K562 (cell line): ENCODE data around the gene TRIM37. TPM values are rescaled to one million over a fixed set of nuclear protein-coding genes. Genes with fewer than 3 reads are reported as not detected.

ENCODE experiments used
- ATAC-seq: fragments of 200-7000 bp; cut with Tn5 transposase; 3 replicates; pipeline ENCODE4 v1.9.1; 2020; ENCODE audit warnings: moderate library complexity
- BruUV-seq: library from RNA; stranded (reverse); fragments of 400-500 nt; replicated peaks from 2 replicates; lab custom pipeline; 2021; lab: Mats Ljungman, UMichigan
- CTCF ChIA-PET: fragments of 300-600 bp; formaldehyde crosslinking; extraction: SDS; loops from one replicate; lab custom pipeline; 2021; ENCODE audit warnings: low intra/inter-chr PET ratio; lab: Yijun Ruan, JAX
- POLR2A ChIA-PET: fragments of 300-600, 350-650 bp; sonication (Branson Sonifier 250); formaldehyde crosslinking; extraction: SDS; loops from one replicate; lab custom pipeline; 2021; ENCODE audit warnings: antibody characterized with exemption, inconsistent platforms; lab: Yijun Ruan, JAX
- DNase-seq, 4 experiments: peaks; one replicate each; pipeline versions ENCODE4 v3.0.0 to v3.0.0-alpha.2; 2011 to 2018; ENCODE audit warnings: low spot score in 3 of 4, mixed read lengths in 3 of 4; ENCODE audit errors: extremely low read depth in 1 of 4
- FAIRE-seq: peaks from 2 replicates; lab custom pipeline; 2011; peaks lifted over from hg19 to GRCh38; lab: Jason Lieb, UNC
- H2AFZ ChIP-seq: 2 replicates; pipeline ENCODE4 v1.6.0; 2011; ENCODE audit warnings: low read depth, low read length, control low read depth, inconsistent platforms
- H3K27ac ChIP-seq: fragments of 200-600 bp; 3 replicates; pipeline ENCODE4 v1.8.0; 2011; ENCODE audit warnings: low read depth, mild to moderate bottlenecking, control low read depth, inconsistent platforms, low read length, moderate library complexity, mixed read lengths; ENCODE audit errors: extremely low read depth
- H3K27me3 ChIP-seq, 2 experiments: fragments of 300-600 bp in 1 of 2; 2 replicates in 1 of 2; 3 replicates in 1 of 2; pipeline versions ENCODE4 v1.6.0 to v1.8.0; 2011; ENCODE audit warnings: inconsistent platforms in 2 of 2, low read length in 2 of 2, mild to moderate bottlenecking in 1 of 2, mixed read lengths in 1 of 2, moderate library complexity in 1 of 2; ENCODE audit not compliant: control insufficient read depth in 2 of 2, insufficient read depth in 2 of 2
- H3K36me3 ChIP-seq: fragments of 300-600 bp; 3 replicates; pipeline ENCODE4 v1.8.0; 2011; ENCODE audit warnings: mild to moderate bottlenecking, low read length, inconsistent platforms; ENCODE audit not compliant: control insufficient read depth, insufficient read depth
- H3K4me1 ChIP-seq, 2 experiments: fragments of 200-600 bp in 1 of 2; replicated peaks in 1 of 2; 2 replicates in 1 of 2; 3 replicates in 1 of 2; pipeline versions ENCODE4 v1.5.1 to v1.8.0; 2011; ENCODE audit warnings: inconsistent platforms in 2 of 2, low read length in 2 of 2, mild to moderate bottlenecking in 1 of 2, mixed read lengths in 1 of 2, moderate library complexity in 1 of 2; ENCODE audit not compliant: control insufficient read depth in 2 of 2, insufficient read depth in 2 of 2
- H3K4me2 ChIP-seq: 2 replicates; pipeline ENCODE4 v1.6.1; 2011; ENCODE audit warnings: low read length, control low read depth, inconsistent platforms, mixed read lengths; ENCODE audit not compliant: insufficient read depth
- H3K4me3 ChIP-seq: fragments of 200-600 bp; sonication (generic), shearing (Covaris generic); 2 replicates; pipeline ENCODE4 v1.5.1; 2016; ENCODE audit warnings: control low read depth, inconsistent platforms
- H3K79me2 ChIP-seq: fragments of 200-600 bp; 3 replicates; pipeline ENCODE4 v1.8.0; 2011; ENCODE audit warnings: low read length, inconsistent platforms; ENCODE audit not compliant: control insufficient read depth, insufficient read depth
- H3K9ac ChIP-seq, 2 experiments: 2 replicates each; pipeline versions ENCODE4 v1.6.0 to v1.6.1; 2011; ENCODE audit warnings: low read depth in 2 of 2, low read length in 2 of 2, control low read depth in 1 of 2, inconsistent platforms in 1 of 2, mild to moderate bottlenecking in 1 of 2, mixed read lengths in 1 of 2; ENCODE audit not compliant: insufficient read depth in 1 of 2
- H3K9me1 ChIP-seq: one replicate; pipeline ENCODE4 v1.6.0; 2011; ENCODE audit warnings: inconsistent platforms, mild to moderate bottlenecking, low read length, moderate library complexity; ENCODE audit not compliant: control insufficient read depth, insufficient read depth
- H3K9me3 ChIP-seq: replicated peaks from 2 replicates; pipeline ENCODE4 v1.5.1; 2011; ENCODE audit warnings: low read depth, low read length, inconsistent platforms; ENCODE audit not compliant: control insufficient read depth, insufficient read depth
- H4K20me1 ChIP-seq: replicated peaks from 2 replicates; pipeline ENCODE4 v1.6.1; 2011; ENCODE audit warnings: low read length, inconsistent platforms, mixed read lengths; ENCODE audit not compliant: control insufficient read depth, insufficient read depth
- EWSR1 ChIP-seq: fragments of 450-650 bp; IDR thresholded peaks from 2 replicates; pipeline ENCODE4 v1.6.1; 2018; ENCODE audit warnings: borderline replicate concordance, mild to moderate bottlenecking, low read depth, moderate library complexity; ENCODE audit not compliant: partially characterized antibody
- HEY1 ChIP-seq: fragments of 250-450 bp; sonication (Bioruptor Pico); IDR thresholded peaks from 2 replicates; pipeline ENCODE4 v1.5.0; 2020; ENCODE audit warnings: mild to moderate bottlenecking, moderate library complexity, borderline replicate concordance
- ILF3 ChIP-seq: fragments of 450-650 bp; IDR thresholded peaks from 2 replicates; pipeline ENCODE4 v1.6.1; 2018; ENCODE audit warnings: antibody characterized with exemption, mild to moderate bottlenecking, moderate library complexity, borderline replicate concordance
- MECOM ChIP-seq: fragments of 250-450 bp; sonication (Bioruptor Pico); IDR thresholded peaks from 2 replicates; pipeline ENCODE4 v1.8.0; 2022; ENCODE audit warnings: inconsistent platforms
- PTBP1 ChIP-seq: fragments of 200-400 bp; formaldehyde crosslinking; IDR thresholded peaks from 2 replicates; pipeline ENCODE4 v1.6.1; 2017; ENCODE audit warnings: low read depth, low read length
- RERE ChIP-seq: sonication (generic); formaldehyde crosslinking; IDR thresholded peaks from 2 replicates; pipeline ENCODE4 v1.8.0; 2023; ENCODE audit warnings: missing genetic modification reagents, mild to moderate bottlenecking, borderline replicate concordance
- SMARCE1 ChIP-seq: fragments of 450-650 bp; IDR thresholded peaks from 2 replicates; pipeline ENCODE4 v1.7.1; 2016; ENCODE audit warnings: mild to moderate bottlenecking
- SRF ChIP-seq, 2 experiments: fragments of 250-450, 450-650 bp in 1 of 2; sonication (Bioruptor Pico) in 1 of 2; sonication (generic) in 1 of 2; formaldehyde crosslinking; IDR thresholded peaks; 2 replicates each; pipeline versions ENCODE4 v1.5.0 to v1.5.1; 2020 to 2022; ENCODE audit warnings: mild to moderate bottlenecking in 1 of 2, missing genetic modification reagents in 1 of 2
- TAL1 ChIP-seq: fragments of 450-650 bp; IDR thresholded peaks from 2 replicates; pipeline ENCODE4 v1.6.1; 2016; ENCODE audit warnings: mild to moderate bottlenecking
- TRIM25 ChIP-seq: fragments of 450-650 bp; IDR thresholded peaks from 2 replicates; pipeline ENCODE4 v1.7.0; 2016; ENCODE audit warnings: borderline replicate concordance
- TRIM28 ChIP-seq: fragments of 450-650 bp; IDR thresholded peaks from 2 replicates; pipeline ENCODE4 v1.6.1; 2017
- XRCC5 ChIP-seq: fragments of 200-400 bp; formaldehyde crosslinking; IDR thresholded peaks from 2 replicates; pipeline ENCODE4 v1.6.1; 2017; ENCODE audit warnings: low read depth, mild to moderate bottlenecking, low read length
- ZFPM2 ChIP-seq: fragments of 250-450 bp; sonication (Bioruptor Pico); IDR thresholded peaks from 2 replicates; pipeline ENCODE4 v1.5.1; 2022; ENCODE audit warnings: mild to moderate bottlenecking
- ZNF165 ChIP-seq: fragments of 250-450 bp; sonication (Bioruptor Pico); IDR thresholded peaks from 2 replicates; pipeline ENCODE4 v1.4.0; 2020; ENCODE audit warnings: borderline replicate concordance
- ZNF589 ChIP-seq: fragments of 200-800 bp; sonication (Bioruptor generic); IDR thresholded peaks from 2 replicates; pipeline ENCODE4 v1.6.1; 2016; ENCODE audit warnings: low read depth, missing genetic modification characterization, missing compliant biosample characterization
- WGBS: fragments of 100-300 bp; shearing (Covaris generic); methylation state at CpG from one replicate; pipeline ENCODE4 v1.1.6; 2016; ENCODE audit warnings: low coverage, mixed read lengths; ENCODE audit not compliant: insufficient coverage; ENCODE audit errors: missing lambda C conversion rate; 5-methylcytosine and 5-hydroxymethylcytosine counted together
- in situ Hi-C: fragments of 300-500 bp; cut with MboI; formaldehyde crosslinking; loops from 4 replicates; pipeline ENCODE4 v1.15.0; 2018; ENCODE audit warnings: inconsistent platforms, mixed read lengths
- intact Hi-C: fragments of 100-400 bp; cut with micrococcal nuclease; formaldehyde crosslinking; loops from 2 replicates; pipeline ENCODE4 v1.14.2; 2022
- polyA plus RNA-seq, 8 experiments: library from polyadenylated mRNA; depleted of rRNA in 4 of 8; stranded (reverse) in 5 of 8; unstranded in 3 of 8; fragments of >200 nt; fragmentation: Nextera tagmentation in 2 of 8; fragmentation: Illumina TruSeq in 1 of 8; extraction: Ambion mirVana in 2 of 8; extraction: Trizol in 1 of 8; gene quantifications; 2 replicates each; pipeline versions ENCODE4 v1.2.1 to v1.2.3, GENCODE V29; 2011 to 2014; ENCODE audit warnings: inconsistent platforms in 1 of 8, missing spikeins in 1 of 8
- total RNA-seq, 7 experiments: library from RNA; depleted of rRNA in 6 of 7; stranded (reverse); fragments of >200 nt in 6 of 7; fragmentation: Illumina TruSeq in 2 of 7; extraction: Trizol in 2 of 7; gene quantifications; 2 replicates each; pipeline versions ENCODE4 v1.2.1 to v1.2.3, GENCODE V29; 2011 to 2021; ENCODE audit warnings: low replicate concordance in 1 of 7

The TRIM37 gene
- total and polyA plus RNA-seq, 9 of the 15 experiments (the other 6 are each of a cell fraction or from before 2014, with no cell fraction given): 4.5 to 31.4 (median 23.8) TPM

DNA sequence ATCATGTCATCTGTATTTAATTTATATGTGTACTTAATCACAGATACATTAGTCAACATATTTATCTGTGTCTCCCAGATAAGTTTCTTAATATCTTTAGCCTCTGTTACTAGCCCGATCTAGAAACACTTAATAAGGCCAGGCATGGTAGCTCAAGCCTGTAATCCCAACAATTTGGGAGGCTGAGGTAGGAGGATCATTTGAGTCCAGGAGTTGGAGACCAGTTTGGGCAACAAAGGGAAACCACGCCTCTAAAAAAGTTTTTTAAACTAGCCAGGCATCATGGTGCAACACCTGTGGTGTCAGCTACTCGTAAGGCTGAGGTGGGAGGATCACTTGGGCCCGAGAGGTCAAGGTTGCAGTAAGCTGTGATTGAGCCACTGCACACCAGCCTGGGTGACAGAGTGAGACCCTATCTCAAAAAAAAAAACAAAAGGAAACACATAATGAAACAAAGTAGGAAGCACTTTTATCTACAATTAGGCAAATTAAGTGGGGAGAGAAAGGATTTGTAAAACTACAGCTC, 39.0 kb upstream of the TRIM37 start (continued):
- TF ChIP-seq RERE (CRISPR knock-in tag): no peak
- TF ChIP-seq SMARCE1: no peak

GRCh38 chr17:59141860-59142259, 35.2 kb upstream of the TRIM37 start:
- intact Hi-C loops (no loop called here), in situ Hi-C loops (no loop called here)
- no TSS peak for BruUV-seq
- H3K4me3 ChIP-seq: no peak overlapping the region
- peaks cover 39% of the 10 kb centered on the region for H3K36me3 ChIP-seq
- H3K27me3 ChIP-seq: no peaks in the 10 kb centered on the region
- no peak overlapping the region for H3K4me2 ChIP-seq
- POLR2A ChIA-PET: interaction anchor here (2.1 kb wide), 1 partner anchor 14 kb away, joined by 10 read pairs; the partner anchor contains the start of genes PRR11 and SKA2
- no peak overlapping the region for H3K27ac ChIP-seq
- no peak overlapping the region for H3K9ac ChIP-seq
- H3K9me3 ChIP-seq: no peaks in the 10 kb centered on the region
- peaks cover 95% of the 10 kb centered on the region for H3K79me2 ChIP-seq
- 0 out of 2 replicates have a peak, but pooled peaks cover 3% of the 10 kb centered on the region for H4K20me1 ChIP-seq
- H3K9me1 ChIP-seq: no peaks in the 10 kb centered on the region
- no peak for FAIRE-seq
- CTCF ChIA-PET: no interaction called here
- 88% methylated on average over 1 of the region's 1 CpG for WGBS
- no peaks in the 10 kb centered on the region; a peak in 1 of 5 replicates for H3K4me1 ChIP-seq
- H2AFZ ChIP-seq: no peak overlapping the region
- no peak for DNase-seq
- no peak; the same call in 1 of the 3 replicates for ATAC-seq
- TF ChIP-seq ZNF165 (no peak), TRIM25 (no peak), MECOM (CRISPR knock-in tag) (no peak), ZNF589 (no peak), HEY1 (CRISPR knock-in tag) (no peak), SRF (CRISPR knock-in tag; IDR thresholded peaks at IDR 0.05) (no peak), TRIM28 (no peak), PTBP1 (no peak), ZFPM2 (no peak), EWSR1 (no peak), XRCC5 (no peak), TAL1 (no peak), ILF3 (no peak)
